ENCODE data around the gene IGFL4.

DNA sequence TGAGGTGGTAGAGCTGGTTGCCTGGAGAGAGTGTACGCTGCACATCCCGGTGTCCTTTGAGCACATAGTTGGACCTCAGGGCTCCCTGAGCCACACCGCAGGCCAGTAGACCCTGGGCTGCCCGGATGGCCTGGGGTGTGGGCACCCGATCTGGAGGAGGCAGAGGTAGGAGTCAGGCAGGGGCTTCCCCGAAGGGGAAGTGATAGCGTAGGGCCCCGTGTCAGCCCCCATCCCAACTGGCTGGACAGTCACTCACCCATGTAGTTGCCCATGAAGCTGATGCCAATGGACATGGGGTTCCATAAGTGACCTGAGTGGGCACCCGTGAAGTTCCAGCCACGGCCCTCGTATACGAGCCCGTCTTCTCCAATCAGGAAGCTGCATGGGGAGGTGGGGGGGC is 21.5 kb downstream of the IGFL4 start:
- TF ChIP-seq, protein P1, sequence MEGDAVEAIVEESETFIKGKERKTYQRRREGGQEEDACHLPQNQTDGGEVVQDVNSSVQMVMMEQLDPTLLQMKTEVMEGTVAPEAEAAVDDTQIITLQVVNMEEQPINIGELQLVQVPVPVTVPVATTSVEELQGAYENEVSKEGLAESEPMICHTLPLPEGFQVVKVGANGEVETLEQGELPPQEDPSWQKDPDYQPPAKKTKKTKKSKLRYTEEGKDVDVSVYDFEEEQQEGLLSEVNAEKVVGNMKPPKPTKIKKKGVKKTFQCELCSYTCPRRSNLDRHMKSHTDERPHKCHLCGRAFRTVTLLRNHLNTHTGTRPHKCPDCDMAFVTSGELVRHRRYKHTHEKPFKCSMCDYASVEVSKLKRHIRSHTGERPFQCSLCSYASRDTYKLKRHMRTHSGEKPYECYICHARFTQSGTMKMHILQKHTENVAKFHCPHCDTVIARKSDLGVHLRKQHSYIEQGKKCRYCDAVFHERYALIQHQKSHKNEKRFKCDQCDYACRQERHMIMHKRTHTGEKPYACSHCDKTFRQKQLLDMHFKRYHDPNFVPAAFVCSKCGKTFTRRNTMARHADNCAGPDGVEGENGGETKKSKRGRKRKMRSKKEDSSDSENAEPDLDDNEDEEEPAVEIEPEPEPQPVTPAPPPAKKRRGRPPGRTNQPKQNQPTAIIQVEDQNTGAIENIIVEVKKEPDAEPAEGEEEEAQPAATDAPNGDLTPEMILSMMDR (IDR thresholded peaks at IDR 0.05), result no peak
- TF ChIP-seq POLR2AphosphoS5 (IDR thresholded peaks at IDR 0.05), result no peak
- TF ChIP-seq POLR2A (IDR thresholded peaks at IDR 0.05), result no peak
- no peak for TF ChIP-seq EP300 (IDR thresholded peaks at IDR 0.05)

Data from stomach (tissue), 4 donors.